IMR-90 (cell line): Measurements from ENCODE around the gene CCDC122. TPM values are rescaled to one million over a fixed set of nuclear protein-coding genes. Genes with fewer than 3 reads are reported as not detected.
A peak's percentile ranks its signal among the peaks of the same experiment; 100 is the strongest.

Experiments
- ATAC-seq: fragments of 200-7000 bp; cut with Tn5 transposase; 2 replicates; pipeline ENCODE4 v1.9.1; 2020; ENCODE audit warnings: low read depth, mild to moderate bottlenecking, moderate library complexity
- BruUV-seq: library from RNA; stranded (reverse); fragments of 400-500 nt; replicated peaks from 2 replicates; lab custom pipeline; 2021; lab: Mats Ljungman, UMichigan
- CTCF ChIA-PET: fragments of 300-600 bp; formaldehyde crosslinking; extraction: SDS; loops from one replicate; lab custom pipeline; 2021; ENCODE audit warnings: antibody characterized with exemption; lab: Yijun Ruan, JAX
- POLR2A ChIA-PET: fragments of 300-600 bp; sonication (Branson Sonifier 250); formaldehyde crosslinking; loops from one replicate; lab custom pipeline; 2022; ENCODE audit warnings: antibody characterized with exemption; ENCODE audit not compliant: unreplicated experiment; lab: Charles Lee
- DNase-seq: peaks from one replicate; pipeline ENCODE4 v3.0.0; 2013
- H2AFZ ChIP-seq: replicated peaks from 2 replicates; pipeline ENCODE3; 2013; ENCODE audit warnings: low read length, mild to moderate bottlenecking; ENCODE audit not compliant: poor library complexity
- H2AK5ac ChIP-seq: 2 replicates; pipeline ENCODE4 v1.6.1; 2013; ENCODE audit warnings: low read depth, low read length, inconsistent platforms
- H2AK9ac ChIP-seq: replicated peaks from 2 replicates; pipeline ENCODE3; 2013; ENCODE audit warnings: mild to moderate bottlenecking, low read depth, low read length, moderate library complexity; ENCODE audit not compliant: poor library complexity
- H2BK120ac ChIP-seq: 2 replicates; pipeline ENCODE4 v1.6.1; 2013; ENCODE audit warnings: low read depth, low read length, inconsistent platforms
- H2BK15ac ChIP-seq: 3 replicates; pipeline ENCODE4 v1.6.1; 2013; ENCODE audit warnings: low read depth, low read length, inconsistent platforms
- H2BK20ac ChIP-seq: 2 replicates; pipeline ENCODE4 v1.6.1; 2013; ENCODE audit warnings: low read depth, mild to moderate bottlenecking, inconsistent platforms, low read length, moderate library complexity
- H2BK5ac ChIP-seq: 2 replicates; pipeline ENCODE4 v1.6.1; 2013; ENCODE audit warnings: mild to moderate bottlenecking, low read depth, low read length, inconsistent platforms; ENCODE audit not compliant: poor library complexity, severe bottlenecking
- H3K14ac ChIP-seq: replicated peaks from 2 replicates; pipeline ENCODE4 v1.6.1; 2013; ENCODE audit warnings: low read depth, low read length, inconsistent platforms
- H3K18ac ChIP-seq: 2 replicates; pipeline ENCODE4 v1.6.1; 2013; ENCODE audit warnings: low read depth, low read length, control low read depth
- H3K23ac ChIP-seq: 2 replicates; pipeline ENCODE4 v1.6.1; 2013; ENCODE audit warnings: low read depth, low read length, inconsistent platforms
- H3K27ac ChIP-seq: 2 replicates; pipeline ENCODE4 v1.5.1; 2013; ENCODE audit warnings: mild to moderate bottlenecking, control low read depth, low read length; ENCODE audit not compliant: insufficient read depth
- H3K27me3 ChIP-seq: 2 replicates; pipeline ENCODE4 v1.6.1; 2013; ENCODE audit warnings: low read length; ENCODE audit not compliant: control insufficient read depth, insufficient read depth
- H3K36me3 ChIP-seq: 2 replicates; pipeline ENCODE4 v1.6.1; 2013; ENCODE audit warnings: low read length, mixed read lengths; ENCODE audit not compliant: control insufficient read depth, insufficient read depth
- H3K4ac ChIP-seq: 2 replicates; pipeline ENCODE4 v1.6.1; 2013; ENCODE audit warnings: low read depth, low read length, inconsistent platforms
- H3K4me1 ChIP-seq: 2 replicates; pipeline ENCODE4 v1.6.1; 2013; ENCODE audit warnings: low read length, mixed read lengths; ENCODE audit not compliant: control insufficient read depth, insufficient read depth
- H3K4me2 ChIP-seq: 2 replicates; pipeline ENCODE4 v1.6.1; 2013; ENCODE audit warnings: low read depth, mild to moderate bottlenecking, control low read depth, low read length, moderate library complexity
- H3K4me3 ChIP-seq: 2 replicates; pipeline ENCODE4 v1.5.1; 2013; ENCODE audit warnings: low read depth, mild to moderate bottlenecking, control low read depth, low read length, moderate library complexity; ENCODE audit not compliant: insufficient read depth
- H3K56ac ChIP-seq: 2 replicates; pipeline ENCODE4 v1.6.1; 2013; ENCODE audit warnings: low read length, inconsistent platforms; ENCODE audit not compliant: insufficient read depth; ENCODE audit errors: extremely low read depth
- H3K79me1 ChIP-seq, 2 experiments: 2 replicates each; pipeline ENCODE4 v1.6.1; 2013; ENCODE audit warnings: low read length in 2 of 2, inconsistent platforms in 1 of 2, low read depth in 1 of 2
- H3K9ac ChIP-seq: 2 replicates; pipeline ENCODE4 v1.6.1; 2013; ENCODE audit warnings: low read depth, low read length, control low read depth
- H3K9me1 ChIP-seq: 2 replicates; pipeline ENCODE4 v1.6.1; 2013; ENCODE audit warnings: low read length, inconsistent platforms; ENCODE audit not compliant: insufficient read depth
- H3K9me3 ChIP-seq: 2 replicates; pipeline ENCODE4 v1.6.1; 2013; ENCODE audit warnings: low read length; ENCODE audit not compliant: control insufficient read depth, insufficient read depth
- H4K20me1 ChIP-seq: 2 replicates; pipeline ENCODE4 v1.6.1; 2013; ENCODE audit warnings: low read length, inconsistent platforms; ENCODE audit not compliant: insufficient read depth
- H4K5ac ChIP-seq: 2 replicates; pipeline ENCODE4 v1.6.1; 2013; ENCODE audit warnings: mild to moderate bottlenecking, low read depth, low read length, control low read depth
- H4K8ac ChIP-seq, 2 experiments: 2 replicates each; pipeline ENCODE4 v1.6.1; 2013; ENCODE audit warnings: low read depth in 2 of 2, low read length in 2 of 2, control low read depth in 1 of 2, inconsistent platforms in 1 of 2
- H4K91ac ChIP-seq: 2 replicates; pipeline ENCODE4 v1.6.1; 2013; ENCODE audit warnings: low read depth, low read length, inconsistent platforms; ENCODE audit not compliant: insufficient read depth
- MAFK ChIP-seq: IDR thresholded peaks from 2 replicates; pipeline ENCODE4 v1.6.1; 2012; ENCODE audit warnings: low read depth, low read length, improper control_type of control experiment
- MAZ ChIP-seq: IDR thresholded peaks from 2 replicates; pipeline ENCODE4 v1.6.1; 2012; ENCODE audit warnings: low read depth, mild to moderate bottlenecking, low read length, improper control_type of control experiment, moderate library complexity, borderline replicate concordance
- RFX5 ChIP-seq: IDR thresholded peaks from 2 replicates; pipeline ENCODE4 v1.8.0; 2012; ENCODE audit warnings: low read depth, mild to moderate bottlenecking, low read length, moderate library complexity
- WGBS, 2 experiments: methylation state at CpG; one replicate each; pipeline versions ENCODE4 v1.1.5 to v1.1.7; 2013; ENCODE audit warnings: missing lambda C conversion rate in 2 of 2; ENCODE audit not compliant: insufficient read length in 1 of 2; ENCODE audit errors: extremely low coverage in 2 of 2; 5-methylcytosine and 5-hydroxymethylcytosine counted together
- dilution Hi-C: fragments of 300-500 bp; cut with HindIII; formaldehyde crosslinking; loops from one replicate; pipeline ENCODE4 v1.14.3; 2018; ENCODE audit warnings: low sequenced_read_pairs; ENCODE audit not compliant: unreplicated experiment
- in situ Hi-C: fragments of 300-500 bp; cut with MboI; formaldehyde crosslinking; loops from 3 replicates; pipeline ENCODE4 v1.14.3; 2019; ENCODE audit warnings: low sequenced_read_pairs, inconsistent platforms, mixed read lengths
- intact Hi-C: fragments of 100-400 bp; cut with micrococcal nuclease; formaldehyde crosslinking; loops from 2 replicates; pipeline ENCODE4 v1.10.0; 2022
- polyA plus RNA-seq, 3 experiments: library from polyadenylated mRNA; depleted of rRNA; stranded (reverse); fragments of >200 nt; gene quantifications; 2 replicates each; pipeline ENCODE4 v1.2.3, GENCODE V29; 2012; ENCODE audit warnings: low replicate concordance in 1 of 3
- total RNA-seq: library from RNA; depleted of rRNA; stranded (reverse); fragments of >200 nt; gene quantifications from 2 replicates; pipeline ENCODE4 v1.2.3, GENCODE V29; 2012

The CCDC122 gene
- total and polyA plus RNA-seq, 2 of the 4 experiments (the other 2 are of a cell fraction) = 0.70 to 0.72 TPM

DNA sequence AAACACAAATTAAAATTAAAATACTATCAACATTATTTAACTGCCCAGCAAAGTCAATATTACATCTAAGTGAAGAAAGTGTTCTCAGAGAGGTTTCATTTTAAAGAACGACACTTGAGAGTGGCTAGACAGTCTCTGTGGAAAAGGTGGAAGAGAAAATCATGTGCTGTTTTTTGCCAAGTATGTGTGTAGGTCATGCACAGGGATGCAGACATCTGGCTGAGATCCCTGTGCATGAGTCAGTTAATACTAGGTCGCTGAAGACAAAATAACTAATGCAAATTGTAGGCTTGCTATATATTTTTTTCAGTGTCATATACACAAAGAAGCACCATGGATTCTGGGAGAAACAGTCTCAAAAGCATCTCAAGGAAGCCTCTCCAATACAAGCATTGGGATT is 48.5 kb downstream of the CCDC122 start:
- H3K9ac ChIP-seq = no peak overlapping the region
- ATAC-seq = peak; percentile 49; the same call in 1 of the 2 replicates
- ChIA-PET POLR2A (no interaction called here), CTCF (no interaction called here)
- H3K9me1 ChIP-seq = no peaks in the 10 kb centered on the region
- no peak overlapping the region for H3K27ac ChIP-seq
- no peak overlapping the region for H3K4me2 ChIP-seq
- H2AK5ac ChIP-seq = no peak overlapping the region
- H3K14ac ChIP-seq = no peak overlapping the region
- no CpG with 5 or more reads among the region's 2 CpGs for WGBS, 2 experiments
- no peak overlapping the region for H2AK9ac ChIP-seq
- no peak overlapping the region for H2AFZ ChIP-seq
- H3K18ac ChIP-seq = no peak overlapping the region
- no peak overlapping the region for H4K8ac ChIP-seq
- no peak overlapping the region for H2BK15ac ChIP-seq
- no peaks in the 10 kb centered on the region for H4K20me1 ChIP-seq
- no peak overlapping the region for H4K5ac ChIP-seq
- dilution Hi-C loops = no loop called here
- TF ChIP-seq MAFK (no peak), MAZ (no peak), RFX5 (no peak)
- H3K9me3 ChIP-seq = no peaks in the 10 kb centered on the region
- H3K23ac ChIP-seq = no peak overlapping the region
- H3K4ac ChIP-seq = no peak overlapping the region
- no peak overlapping the region for H3K4me3 ChIP-seq
- no peaks in the 10 kb centered on the region for H3K79me1 ChIP-seq
- H3K36me3 ChIP-seq = no peaks in the 10 kb centered on the region
- peaks cover 1% of the 10 kb centered on the region; the same call in 1 of the 2 replicates for H3K4me1 ChIP-seq
- H2BK20ac ChIP-seq = no peak overlapping the region
- no peak overlapping the region for H4K91ac ChIP-seq
- H2BK120ac ChIP-seq = no peak overlapping the region
- no peaks in the 10 kb centered on the region for H3K27me3 ChIP-seq
- peak; percentile 61 for DNase-seq
- no TSS peak for BruUV-seq
- no peak overlapping the region for H3K56ac ChIP-seq
- intact Hi-C loops = no loop called here
- in situ Hi-C loops = no loop called here
- peak overlapping the region; percentile 80 for H2BK5ac ChIP-seq
